NCI-H460 (cell line): ENCODE data around the gene TRIM26. TPM values are rescaled to one million over a fixed set of nuclear protein-coding genes. Genes with fewer than 3 reads are reported as not detected.
"Not testable (repeated sequence)": the region's sequence is repeated elsewhere in the genome, so short reads cannot be mapped to it uniquely, and the experiment has no call there.

Source experiments
- DNase-seq: peaks from one replicate; pipeline ENCODE4 v3.0.0-alpha.2; 2016; ENCODE audit warnings: low read depth; ENCODE audit errors: extremely low read depth
- total RNA-seq: library from RNA; depleted of rRNA; stranded (reverse); fragments of >200 nt; shearing (Covaris generic); gene quantifications from 2 replicates; pipeline ENCODE4 v1.2.3, GENCODE V29; 2014

Gene TRIM26
- total RNA-seq, 1 experiment from 2014 or later, result 17.4 TPM

DNA sequence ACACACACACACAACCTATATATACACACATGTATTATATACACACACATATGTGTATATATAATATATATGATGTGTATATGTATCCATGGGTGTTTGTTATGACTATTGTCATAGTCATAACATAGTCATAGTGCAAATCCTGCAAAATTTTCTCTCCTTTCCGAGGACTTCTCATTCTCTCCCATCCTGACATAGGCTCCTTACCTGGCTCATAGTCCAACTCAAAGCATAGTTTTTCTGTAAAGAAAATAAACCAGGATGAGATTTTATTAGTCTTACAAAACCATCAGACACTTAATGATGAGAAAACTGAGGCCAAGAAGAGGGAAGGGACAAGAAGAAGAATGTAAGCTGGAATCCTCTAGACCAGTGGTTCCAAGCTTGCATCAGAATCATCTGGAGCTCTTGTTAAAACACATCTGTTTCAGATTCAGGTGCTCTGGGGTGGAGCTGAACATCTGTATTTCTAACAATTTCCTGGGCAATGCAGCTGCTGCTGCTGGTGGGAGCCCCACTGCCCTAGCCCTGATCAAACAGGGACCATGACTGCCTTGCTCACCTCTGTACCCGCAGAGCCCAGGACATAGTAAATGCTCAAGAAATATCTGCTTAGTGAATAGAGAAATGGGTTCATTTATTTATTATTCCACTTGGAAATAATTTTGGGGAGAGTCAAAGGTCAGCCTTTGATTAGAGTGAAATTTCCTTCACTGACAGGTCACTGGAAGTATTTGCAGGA is 57.5 kb downstream of the TRIM26 start:
- DNase-seq, result no peak

DNA sequence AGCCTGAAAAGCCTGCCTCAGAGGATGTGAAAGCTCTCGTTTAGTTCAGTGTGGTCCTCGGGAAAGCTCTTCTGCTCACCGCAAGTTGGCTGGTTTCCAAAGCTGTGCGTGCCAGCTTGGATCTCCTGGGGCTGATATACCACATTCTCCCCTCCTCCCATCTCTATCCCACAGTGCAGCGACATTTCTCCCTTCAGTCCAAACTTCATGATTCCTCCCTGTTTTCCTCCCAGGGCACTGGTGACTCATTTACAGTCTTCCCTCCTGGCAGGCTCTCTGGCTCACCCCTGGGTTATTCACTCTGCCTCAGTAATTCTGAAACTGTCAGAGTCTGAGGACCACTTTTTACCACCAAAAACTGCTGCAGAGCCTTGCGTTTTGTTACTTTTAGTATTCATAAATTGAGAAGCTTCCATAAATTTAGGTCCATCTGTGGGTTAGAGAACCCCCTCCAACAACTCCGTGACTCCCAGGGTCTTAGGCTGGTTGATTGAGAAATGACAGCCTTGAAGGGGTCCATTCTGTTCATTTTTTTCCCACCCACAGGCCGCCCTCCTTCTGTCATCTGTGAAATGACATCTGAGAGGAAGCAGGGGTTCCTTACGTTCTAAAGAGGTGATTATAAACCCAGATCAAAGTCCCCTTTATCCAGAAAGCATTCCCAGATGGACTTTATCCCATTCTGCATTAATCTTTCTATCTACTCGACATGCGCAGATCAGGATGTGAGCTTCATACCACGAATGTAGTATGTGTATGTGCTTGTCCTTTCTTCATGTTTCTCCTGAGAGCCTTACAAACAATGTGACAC is 58.3 kb downstream of the TRIM26 start:
- DNase-seq, result no peak

DNA sequence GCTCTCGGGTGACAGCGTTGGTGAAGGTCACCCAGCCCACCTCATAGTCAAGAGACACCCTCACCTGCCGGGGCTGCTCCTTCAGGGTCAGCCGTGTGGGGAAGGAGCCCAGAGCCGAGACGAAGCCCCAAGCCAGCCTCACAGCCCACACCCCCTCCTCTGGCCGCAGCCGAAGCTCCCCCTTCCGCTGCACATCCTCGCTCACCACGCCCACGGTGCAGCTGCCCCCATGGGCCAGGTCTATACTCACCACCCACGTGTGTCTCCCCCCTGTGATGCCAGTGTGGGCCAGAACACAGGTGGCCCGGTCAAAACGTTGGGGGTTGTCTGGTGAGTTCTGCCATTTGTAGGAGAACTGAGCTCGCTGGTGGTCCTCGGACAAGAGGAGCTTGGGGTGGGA is 59.1 kb downstream of the TRIM26 start:
- DNase-seq, result no peak

DNA sequence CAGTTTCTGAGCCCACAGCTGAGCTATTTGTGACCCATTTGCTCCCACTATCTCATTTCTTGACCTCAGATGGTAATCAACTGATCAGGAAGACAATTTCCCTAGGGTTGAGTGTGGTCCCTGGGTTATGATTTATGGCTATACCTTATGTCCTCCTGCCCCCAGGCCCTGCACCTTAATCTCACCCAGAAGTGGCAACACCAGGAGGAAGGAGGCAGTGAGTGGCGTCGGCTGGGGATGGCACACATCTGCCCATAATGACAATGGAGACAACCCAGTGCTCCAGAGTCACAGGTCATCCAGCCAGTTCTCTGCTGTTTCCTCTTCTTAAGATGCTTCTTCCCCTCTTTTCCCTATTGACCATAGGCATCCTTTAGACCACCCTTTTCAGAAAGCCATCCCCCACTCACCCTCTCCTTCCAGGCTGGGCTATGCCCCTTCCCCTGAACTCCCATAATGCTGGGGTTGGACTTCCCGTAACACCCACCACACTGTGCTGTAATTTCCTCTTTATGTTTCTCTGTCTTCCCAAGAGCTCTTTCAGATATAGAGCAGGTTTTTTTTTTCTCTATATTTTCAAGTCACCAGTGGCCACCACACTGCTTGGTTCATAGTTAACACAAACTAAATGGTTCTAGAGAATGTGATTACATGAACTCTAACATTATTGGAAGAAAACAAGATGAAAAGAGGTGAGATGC is 60.1 kb downstream of the TRIM26 start:
- no peak for DNase-seq

DNA sequence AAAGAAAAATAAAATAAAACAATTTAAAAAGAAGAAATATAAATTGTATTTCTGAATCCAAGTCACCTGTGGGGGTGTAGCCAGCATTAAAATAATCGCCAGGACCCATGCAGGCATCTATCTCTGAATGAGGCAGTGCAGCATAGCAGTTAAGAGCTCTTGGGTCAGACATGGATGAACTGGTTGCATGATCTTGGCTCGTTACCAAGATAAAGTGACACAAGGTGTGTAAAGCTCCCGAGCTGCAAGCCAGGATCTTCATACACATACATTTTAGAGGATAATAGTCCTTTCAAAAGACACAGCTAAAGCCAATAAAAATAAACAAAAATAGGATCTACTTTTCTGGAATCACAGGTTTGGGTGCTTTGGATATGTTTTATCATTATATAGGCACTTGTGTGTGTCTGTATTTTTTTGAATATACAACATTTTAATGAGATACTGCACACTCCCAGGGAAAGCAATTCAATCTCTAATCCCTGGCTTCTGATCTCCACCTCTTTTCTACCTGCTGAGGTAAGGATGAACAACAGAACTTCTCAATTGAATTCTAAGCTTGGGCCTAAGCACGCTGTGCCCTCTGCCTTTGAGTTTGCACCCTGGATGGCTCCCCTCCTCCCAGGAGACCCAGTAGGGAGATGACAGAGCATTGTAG is 61.1 kb downstream of the TRIM26 start:
- no peak for DNase-seq

DNA sequence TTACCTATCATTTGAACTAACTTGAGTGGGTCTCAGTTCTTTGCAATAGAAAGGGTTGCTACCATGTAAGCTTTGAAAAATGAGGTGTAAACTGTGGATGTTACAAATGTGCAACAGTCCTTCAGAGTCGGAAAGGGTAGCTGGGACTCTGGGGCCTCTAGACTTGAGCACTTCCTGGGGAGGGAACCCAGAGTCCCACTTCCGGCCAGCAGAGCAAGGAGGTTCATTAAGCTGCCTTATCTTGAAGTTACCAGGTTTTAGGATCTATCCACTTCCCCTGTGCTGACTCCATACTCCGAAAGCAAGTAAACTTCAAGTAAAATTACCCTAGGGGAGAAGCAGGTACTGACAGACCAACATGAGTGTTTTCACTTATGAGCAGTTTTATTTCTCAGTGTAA is 61.6 kb downstream of the TRIM26 start:
- no peak for DNase-seq

DNA sequence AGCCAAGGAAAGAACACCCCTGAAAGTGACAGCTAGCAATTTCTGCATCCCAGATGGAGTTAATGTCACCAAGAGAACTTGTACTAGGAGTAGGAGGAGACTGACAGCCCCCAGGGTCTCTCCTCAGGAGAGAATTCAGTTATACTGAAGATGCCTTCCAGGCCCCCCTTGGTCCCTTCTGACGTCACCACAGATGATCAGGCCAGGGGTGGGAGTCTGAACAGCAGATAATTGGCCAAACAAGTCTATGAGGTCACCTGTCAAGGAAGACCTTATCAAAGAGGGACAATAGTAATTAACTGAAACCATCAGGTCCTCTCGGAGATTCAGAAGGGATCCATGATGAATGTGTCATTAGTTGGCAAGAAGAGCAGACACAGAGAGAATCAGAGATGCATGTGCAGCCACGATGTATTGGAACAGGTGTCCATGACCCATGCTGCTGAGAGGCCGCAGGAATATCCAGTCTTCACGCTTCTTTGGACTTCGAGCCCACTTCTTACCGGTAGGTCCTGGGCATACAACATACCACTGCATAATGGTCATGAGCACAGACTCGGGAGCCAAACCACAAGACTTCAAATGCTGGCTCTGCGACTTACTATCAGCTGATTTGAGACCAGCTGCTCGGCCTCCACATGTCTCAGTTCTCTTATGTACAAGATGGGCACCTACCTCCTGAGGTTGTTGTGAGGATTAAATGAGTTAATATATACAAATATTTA is 62.4 kb downstream of the TRIM26 start:
- no peak for DNase-seq

DNA sequence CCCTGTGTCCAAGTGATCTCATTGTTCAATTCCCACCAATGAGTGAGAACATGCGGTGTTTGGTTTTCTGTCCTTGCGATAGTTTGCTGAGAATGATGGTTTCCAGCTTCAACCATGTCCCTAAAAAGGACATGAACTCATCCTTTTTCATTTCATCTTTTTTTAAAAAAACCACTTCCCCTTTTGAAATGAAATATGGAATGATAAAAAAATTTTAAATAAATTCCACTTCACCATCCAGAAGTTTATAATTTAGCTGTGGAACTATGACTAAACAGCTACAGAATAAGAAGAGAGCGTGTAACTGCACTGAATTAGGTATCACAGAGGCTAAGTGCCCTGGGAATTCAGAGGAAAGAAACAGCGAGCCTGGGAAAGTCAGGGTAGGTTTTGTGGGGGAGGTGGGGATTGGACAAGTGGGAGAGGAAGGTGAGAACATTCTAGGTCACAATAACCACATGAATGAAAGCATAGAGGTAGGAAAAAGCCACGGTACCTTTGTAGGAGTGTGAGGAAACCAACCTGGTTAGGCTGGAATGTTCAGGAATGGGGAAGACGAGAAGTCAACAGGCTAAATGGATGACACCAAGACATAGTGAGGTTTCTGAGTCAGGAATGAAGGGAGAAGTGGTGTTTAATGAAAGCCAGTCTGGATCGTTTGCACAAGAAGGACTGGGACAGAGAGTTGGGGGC is 63.2 kb downstream of the TRIM26 start:
- DNase-seq, result no peak

DNA sequence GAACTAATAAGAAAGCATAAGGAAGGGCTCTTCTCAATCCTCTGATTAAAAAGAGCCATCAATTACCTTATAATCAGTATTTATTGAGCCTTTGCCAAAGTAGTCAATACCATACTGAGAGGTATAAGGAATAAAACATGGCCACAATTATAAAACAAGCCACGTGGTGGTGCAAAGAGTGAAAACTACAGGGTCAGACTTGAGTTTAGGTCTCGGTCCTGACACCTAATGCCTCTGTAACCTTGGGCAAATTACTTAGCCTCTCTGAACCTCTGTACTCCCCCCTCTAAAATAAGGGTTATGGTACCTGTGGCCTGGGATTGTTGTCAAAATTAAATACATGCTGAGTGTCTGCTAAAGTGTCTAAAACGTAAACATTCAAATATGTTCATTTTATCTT is 64.0 kb downstream of the TRIM26 start:
- no peak for DNase-seq

DNA sequence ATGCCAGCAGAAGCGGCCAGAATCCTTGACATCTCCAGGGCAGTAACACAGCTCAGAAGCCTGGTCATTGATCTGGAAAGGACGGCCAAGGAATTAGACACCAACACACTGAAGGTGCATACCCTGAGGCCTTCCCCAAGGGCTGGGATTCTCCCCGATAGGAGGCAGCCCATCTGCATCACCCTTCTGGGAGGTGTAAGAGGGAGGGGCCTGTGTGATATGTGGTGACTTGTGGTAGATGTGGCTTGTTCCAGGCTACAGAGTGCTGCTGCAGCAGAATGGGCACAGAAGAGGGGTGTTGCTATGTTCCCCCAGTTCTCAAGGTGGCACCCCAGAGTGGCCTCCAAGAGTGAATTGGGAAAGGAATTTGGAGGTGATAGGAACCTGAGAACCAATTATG is 66.1 kb downstream of the TRIM26 start:
- DNase-seq, result no peak

DNA sequence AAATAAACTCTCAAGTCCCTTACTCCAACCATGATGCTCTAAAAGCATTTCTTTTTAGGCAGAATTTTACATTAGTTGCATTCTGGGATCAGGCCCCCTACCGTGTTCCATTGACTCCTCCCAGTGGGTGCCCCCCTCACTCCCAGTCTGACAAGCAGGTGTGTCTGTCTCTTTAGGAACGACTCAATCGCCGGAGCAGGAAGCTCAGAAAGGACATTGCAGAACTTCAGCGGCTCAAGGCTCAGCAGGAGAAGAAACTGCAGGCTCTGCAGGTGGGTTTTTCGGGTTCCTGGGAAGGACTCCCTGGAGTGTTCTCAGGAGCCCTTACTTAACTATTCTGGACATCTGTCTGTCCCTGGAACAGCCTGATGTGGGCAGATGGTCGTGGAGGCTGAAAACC is 67.4 kb downstream of the TRIM26 start:
- DNase-seq, result no peak

DNA sequence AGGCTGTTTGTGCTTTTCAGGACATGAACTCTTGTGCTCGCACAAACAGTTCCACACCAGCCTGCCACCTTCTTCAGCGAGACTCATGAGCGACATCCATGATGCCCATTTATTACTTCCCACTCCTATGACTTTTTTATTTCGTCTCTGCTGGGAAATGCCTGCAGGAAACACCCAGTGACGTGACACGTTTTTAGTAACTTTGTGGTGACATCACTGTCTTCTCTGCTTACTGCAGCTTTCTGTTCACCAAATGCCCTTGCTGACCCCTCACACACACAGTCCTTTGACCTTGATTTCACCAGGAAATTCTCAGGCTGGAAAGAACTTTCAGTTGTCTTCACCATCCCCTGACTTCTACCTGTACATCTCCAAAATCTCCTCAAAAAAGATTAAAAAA is 68.4 kb downstream of the TRIM26 start:
- DNase-seq, result no peak

DNA sequence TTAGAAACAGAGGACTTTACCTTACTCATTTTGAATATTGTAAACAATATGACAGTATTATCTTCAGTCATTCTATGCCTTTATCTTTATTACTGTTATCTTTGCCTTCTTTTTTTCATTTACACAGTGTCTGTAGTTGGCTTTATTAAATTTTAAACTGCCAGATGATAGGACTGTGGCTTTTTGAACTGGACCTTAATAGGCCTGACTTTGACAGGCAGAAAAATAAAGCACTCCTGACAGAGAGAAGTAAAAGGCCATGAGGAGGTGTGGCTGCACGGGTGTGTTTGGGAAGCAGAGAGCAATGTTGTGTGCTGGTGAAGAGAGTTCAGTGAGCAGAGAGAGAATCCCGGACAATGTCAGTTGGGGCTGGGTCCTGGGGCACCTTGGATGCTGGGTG is 69.4 kb downstream of the TRIM26 start:
- DNase-seq, result no peak

DNA sequence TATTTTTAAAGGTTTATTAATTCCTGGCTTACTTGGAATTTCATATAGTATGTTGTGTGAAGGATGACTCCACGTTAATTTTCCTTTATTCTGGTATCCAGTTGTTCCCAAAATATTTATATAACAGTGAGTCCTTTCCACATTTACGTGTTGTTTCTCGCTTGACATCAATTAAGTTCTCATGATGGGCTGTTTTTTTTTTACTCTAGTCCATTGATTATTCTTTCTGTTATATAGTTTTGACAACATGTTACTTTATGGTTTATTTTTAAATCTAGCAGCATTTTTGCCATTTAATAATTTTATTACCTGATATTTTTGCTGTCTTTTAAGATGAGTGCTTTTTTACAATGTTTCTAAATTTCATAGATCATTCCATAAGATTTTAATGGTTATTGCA is 70.5 kb downstream of the TRIM26 start:
- DNase-seq, result no peak

DNA sequence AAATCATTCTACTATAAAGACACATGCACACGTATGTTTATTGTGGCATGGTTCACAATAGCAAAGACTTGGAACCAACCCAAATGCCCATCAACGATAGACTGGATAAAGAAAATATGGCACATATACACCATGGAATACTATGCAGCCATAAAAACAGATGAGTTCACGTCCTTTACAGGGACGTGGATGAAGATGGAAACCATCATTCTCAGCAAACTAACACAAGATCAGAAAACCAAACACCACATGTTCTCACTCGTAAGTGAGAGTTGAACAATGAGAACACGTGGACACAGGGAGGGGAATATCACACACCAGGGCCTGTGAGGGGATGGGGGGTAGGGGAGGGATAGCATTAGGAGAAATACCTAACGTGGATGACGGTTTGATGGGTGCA is 73.0 kb downstream of the TRIM26 start:
- not testable (repeated sequence) for DNase-seq

DNA sequence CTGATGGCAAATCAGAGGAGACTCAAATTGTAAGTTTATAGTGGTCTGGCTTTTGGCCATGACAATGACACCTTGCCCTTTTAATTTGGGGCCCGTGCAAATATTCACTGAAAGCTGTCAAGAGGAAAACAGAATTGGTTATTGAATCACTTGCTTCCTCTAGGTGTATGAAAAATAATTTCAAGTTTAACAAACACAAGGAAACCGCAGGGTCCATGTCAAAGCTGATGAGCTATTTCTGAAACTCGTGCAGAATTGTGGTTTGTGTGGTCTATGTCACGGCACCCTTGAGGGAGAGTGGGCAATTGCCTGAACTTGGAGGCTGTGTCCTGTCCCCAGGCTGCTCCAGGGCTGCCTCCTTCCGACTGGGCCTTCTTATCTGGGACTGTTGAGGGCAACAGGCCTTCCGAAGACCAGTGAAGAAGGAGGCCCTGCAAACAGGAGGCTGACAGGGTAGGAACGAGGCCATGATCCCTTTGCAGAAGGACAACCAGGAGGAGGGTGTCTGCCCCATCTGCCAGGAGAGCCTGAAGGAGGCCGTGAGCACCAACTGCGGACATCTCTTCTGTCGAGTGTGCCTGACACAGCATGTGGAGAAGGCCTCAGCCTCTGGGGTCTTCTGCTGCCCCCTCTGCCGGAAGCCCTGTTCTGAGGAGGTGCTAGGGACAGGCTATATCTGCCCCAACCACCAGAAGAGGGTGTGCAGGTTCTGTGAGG is 76.5 kb downstream of the TRIM26 start:
- DNase-seq, result no peak

DNA sequence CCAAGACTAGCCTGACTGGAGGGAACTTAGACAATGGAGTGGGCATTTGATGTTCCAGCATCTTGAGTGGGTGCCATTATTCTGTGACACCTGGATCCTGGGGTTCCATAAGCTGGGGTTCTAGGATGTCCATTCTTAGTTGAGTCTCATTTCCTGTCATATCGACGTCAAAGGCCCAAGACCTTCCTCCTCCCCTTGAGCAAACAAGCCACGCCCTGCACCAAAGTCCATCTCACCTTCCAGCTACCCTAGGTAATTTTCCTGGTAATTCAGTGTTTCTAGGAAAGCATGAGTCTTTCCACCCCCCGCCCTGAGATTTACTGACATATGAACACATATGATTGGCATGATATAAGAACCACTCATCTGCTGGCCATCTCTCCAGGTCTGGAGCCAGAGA is 77.4 kb downstream of the TRIM26 start, which contains the start of gene TRIM40:
TSS of gene TRIM40 (plus strand) at position 384 of the 400 bp plus-strand sequence. CDS start 897 bp downstream, outside the sequence.
- no peak for DNase-seq

DNA sequence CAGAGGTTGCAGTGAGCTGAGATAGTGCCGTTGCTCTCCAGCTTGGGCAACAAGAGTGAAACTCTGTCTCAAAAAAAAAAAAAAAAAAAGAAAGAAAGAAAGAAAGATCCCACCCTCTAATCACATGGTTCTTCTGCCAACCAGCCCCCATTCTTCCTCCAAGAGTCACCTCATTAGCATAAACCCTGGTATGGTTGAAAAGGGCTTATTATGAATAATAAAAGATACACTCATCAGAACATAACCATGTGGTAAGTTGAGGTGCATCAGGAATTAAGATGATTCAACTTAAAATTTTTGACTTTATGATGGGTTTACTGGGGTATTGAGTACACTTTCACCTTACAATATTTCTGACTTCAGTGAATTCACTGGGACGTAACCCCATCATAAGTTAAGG is 78.1 kb downstream of the TRIM26 start:
- DNase-seq, result no peak
